Islet precursor cell (in vitro differentiated cells): Measurements from ENCODE around the gene IFT88.

Experiments used
- DNase-seq: peaks from one replicate; pipeline ENCODE4 v3.0.0-alpha.2; 2018

Gene IFT88

DNA sequence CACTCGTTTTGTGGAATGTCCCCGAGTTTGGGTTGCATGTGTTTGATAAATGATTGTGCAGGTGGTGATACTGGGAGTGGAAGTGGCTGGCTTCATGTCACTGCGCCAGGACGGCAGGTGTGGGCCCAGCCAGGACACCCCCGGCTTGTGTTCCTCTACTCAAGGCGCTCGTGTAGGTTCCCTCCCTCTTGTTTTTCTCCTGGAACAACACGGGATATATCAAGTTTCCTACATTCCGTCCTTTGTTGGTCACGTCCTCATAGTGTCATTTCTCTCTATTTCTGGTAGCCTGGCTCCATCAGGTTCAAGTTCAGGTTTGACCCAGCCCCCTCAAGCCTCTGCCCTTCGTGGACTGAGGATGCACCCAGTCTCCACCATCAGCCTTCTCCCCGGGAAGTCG is 152.8 kb downstream of the IFT88 start:
- DNase-seq: no peak

DNA sequence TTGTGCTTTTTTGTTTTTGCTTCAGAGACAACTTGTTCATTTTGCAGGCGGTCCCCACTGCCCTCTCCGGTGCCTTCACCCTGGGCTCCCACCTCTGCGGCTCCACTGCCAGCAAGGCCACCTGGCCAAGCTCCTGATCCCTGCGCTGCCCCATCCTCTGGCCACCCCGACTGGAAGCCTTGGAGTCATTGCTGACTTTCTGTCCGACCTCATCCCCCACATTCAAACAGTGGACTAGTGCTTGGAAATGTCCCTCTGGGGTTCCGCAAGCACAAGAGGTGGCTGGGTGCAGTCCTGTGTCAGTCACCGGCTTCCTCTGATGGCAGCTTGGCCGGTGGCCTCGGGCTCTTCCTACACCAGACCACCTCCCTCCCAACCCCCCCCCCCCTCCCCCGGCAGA is 153.5 kb downstream of the IFT88 start:
- no peak for DNase-seq

DNA sequence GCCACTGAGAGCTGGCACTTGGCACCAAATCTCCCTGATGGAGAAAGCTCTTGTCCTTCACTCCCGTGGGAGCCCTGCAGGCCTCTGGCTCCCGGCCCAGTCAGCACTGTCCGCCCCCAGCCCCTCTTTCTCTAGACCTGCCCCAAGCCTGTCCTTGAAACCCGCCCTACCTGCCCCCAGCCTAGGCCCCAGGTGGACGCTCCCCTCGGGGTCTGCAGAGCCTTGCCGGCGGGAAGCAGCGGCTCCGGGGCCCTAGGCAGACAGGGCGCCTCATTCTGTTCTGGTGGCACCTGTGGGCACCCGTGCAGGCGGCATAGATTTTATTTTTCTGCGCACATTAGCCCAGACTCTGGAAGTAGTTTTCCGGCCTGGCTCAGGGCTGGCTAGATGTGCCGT is 154.1 kb downstream of the IFT88 start:
- DNase-seq: peak; percentile 29

DNA sequence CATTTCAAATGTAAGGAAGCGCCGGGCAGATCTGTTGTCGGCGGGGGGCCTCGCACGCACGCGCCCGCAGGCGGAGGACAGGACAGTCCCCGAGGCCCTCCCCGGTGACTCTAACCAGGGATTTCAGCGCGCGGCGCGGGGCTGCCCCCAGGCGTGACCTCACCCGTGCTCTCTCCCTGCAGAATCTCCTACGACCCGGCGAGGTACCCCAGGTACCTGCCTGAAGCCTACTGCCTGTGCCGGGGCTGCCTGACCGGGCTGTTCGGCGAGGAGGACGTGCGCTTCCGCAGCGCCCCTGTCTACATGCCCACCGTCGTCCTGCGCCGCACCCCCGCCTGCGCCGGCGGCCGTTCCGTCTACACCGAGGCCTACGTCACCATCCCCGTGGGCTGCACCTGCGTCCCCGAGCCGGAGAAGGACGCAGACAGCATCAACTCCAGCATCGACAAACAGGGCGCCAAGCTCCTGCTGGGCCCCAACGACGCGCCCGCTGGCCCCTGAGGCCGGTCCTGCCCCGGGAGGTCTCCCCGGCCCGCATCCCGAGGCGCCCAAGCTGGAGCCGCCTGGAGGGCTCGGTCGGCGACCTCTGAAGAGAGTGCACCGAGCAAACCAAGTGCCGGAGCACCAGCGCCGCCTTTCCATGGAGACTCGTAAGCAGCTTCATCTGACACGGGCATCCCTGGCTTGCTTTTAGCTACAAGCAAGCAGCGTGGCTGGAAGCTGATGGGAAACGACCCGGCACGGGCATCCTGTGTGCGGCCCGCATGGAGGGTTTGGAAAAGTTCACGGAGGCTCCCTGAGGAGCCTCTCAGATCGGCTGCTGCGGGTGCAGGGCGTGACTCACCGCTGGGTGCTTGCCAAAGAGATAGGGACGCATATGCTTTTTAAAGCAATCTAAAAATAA is 154.7 kb downstream of the IFT88 start:
- peak; percentile 68 for DNase-seq

GRCh38 chr13:20727856-20728255 is 160.9 kb downstream of the IFT88 start:
- DNase-seq: no peak

DNA sequence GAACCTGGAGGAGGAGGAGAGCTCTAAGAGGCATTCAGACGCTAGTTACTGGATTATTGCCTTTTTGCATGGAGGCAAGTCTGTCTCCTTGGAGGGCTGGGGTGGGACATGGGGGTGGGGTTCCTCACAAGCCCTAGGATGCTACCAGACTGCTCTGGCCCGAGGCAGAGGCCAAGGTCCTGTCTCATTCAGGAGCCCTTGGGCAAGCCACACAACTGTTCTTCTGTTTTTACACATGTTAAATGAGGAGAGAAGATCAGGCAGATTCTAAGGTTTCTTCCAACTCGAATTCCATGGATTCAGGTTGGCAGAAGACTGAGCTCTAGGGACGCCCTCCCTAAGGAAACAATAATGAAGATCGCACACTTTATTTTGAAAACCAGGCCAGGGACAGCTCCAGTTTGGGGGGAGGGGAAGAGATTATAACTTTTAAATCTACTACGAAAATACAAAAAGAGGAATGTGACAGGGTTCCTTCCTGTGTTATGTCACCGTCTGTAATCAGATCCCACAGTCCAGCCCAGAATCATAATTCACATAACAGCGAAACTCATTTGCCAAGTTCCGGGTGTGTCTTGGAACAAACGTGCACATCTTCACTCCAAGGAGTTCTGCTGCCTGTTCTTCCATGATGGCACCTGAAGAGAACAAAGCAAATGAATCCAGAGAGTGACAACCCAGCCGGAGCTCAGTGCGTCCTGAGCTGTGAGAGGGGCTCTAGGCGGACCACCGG is 161.8 kb downstream of the IFT88 start:
- no peak for DNase-seq

DNA sequence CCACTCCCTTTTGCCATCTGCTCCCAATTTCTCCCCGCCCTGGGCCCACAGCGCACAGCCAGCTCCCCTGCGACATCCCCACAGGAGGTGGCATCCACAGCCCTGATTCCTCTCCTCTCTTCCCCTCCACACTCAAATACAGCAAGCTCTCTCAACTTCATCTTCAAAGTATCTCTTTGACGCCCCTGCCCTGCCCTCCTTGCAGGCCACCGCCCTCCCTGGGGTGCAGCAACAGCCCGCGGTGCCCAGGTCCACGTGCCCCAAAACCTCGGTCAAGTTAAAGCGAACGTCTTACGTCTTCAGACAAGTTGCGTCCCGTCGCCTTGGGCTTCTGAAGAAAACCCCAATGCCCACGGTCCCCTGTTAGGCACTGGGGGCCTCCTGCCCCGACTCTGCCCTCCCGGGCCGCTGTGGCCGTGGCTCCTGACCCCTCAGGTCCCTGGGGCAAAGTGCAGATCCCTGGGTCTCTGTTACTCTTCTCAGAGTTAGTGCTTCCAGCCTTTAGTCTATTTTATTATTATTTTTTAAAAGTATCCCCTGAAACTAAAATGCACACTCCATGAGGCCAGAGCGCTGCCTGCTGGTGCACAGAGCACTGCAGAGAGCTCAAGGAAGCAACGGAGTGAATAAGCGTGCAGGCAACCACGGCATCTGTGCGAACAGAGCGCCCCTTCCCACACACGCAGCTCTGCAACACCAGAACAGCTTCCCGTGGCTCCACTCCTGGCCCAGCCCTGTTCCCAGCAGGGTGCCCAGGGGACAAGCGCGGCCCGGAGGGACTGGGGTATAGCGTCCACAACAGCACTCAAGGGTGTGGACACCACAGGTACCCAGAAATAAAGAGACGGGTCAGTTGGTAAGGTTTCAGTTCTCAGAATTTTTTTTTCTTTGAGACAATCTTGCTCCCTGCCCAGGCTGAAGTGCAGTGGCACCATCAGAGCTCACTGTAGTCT is 163.0 kb downstream of the IFT88 start:
- no peak for DNase-seq

- no peak for DNase-seq
Measured at GRCh38 chr13:20738616-20739015, 171.7 kb downstream of the IFT88 start.

GRCh38 chr13:20740021-20740420 is 173.1 kb downstream of the IFT88 start:
- no peak for DNase-seq
